ENCODE results near the gene DIAPH3.
"Not testable (repeated sequence)": the region's sequence is repeated elsewhere in the genome, so short reads cannot be mapped to it uniquely, and the experiment has no call there.

The DIAPH3 gene
- total RNA-seq, result 0.61 to 0.79 reads per million in 2 donors

GRCh38 chr13:60163478-60164233 is at the start of gene DIAPH3:
Gene DIAPH3 (minus strand): TSS chr13:60163928. CDS start chr13:60163766, 162 bp downstream.
- DNase-seq, result peak; percentile 77

DNA sequence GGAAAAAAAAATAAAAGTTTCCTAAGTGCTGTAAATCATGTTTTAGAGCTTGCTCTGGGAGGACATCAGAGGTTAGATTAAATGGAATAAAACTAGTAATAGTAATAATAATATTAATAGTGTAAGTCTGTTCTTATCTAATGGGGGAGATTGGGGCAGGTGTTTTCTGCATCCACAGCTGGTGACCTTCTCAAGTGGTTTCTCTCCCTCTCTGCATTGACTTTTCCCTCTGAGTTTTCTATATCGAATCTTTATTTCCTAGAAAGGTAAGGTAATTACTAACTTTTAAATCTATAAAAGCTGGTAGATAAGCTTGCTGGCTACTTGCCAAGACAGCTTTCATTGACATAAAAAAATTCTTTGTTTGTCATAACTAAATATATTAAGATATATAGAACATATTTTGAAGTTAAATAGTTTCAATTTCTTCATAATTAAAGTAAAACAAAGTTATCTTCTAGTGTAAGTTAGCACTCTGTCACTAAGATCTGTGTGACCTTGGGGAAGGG is 49.6 kb upstream of the DIAPH3 start:
- DNase-seq, result no peak

DNA sequence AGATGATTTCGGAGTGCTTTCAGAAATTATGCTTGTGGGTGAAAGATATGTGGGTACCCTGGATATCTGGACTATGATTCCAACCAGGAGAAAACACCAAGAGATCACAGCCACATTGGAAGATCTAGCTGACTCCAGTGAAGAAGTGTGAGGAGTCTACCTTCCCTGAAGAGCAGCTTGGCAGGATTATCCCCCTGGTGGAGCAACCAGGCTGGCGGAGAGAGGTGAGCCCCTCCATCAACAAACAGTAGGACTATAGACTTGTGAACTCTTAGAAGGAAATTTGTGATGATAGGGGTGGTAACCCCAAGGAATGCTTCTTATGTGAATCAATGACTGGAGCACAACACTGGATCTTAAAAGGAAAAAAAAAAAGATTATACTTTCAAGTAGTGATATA is 47.8 kb upstream of the DIAPH3 start:
- no peak for DNase-seq

DNA sequence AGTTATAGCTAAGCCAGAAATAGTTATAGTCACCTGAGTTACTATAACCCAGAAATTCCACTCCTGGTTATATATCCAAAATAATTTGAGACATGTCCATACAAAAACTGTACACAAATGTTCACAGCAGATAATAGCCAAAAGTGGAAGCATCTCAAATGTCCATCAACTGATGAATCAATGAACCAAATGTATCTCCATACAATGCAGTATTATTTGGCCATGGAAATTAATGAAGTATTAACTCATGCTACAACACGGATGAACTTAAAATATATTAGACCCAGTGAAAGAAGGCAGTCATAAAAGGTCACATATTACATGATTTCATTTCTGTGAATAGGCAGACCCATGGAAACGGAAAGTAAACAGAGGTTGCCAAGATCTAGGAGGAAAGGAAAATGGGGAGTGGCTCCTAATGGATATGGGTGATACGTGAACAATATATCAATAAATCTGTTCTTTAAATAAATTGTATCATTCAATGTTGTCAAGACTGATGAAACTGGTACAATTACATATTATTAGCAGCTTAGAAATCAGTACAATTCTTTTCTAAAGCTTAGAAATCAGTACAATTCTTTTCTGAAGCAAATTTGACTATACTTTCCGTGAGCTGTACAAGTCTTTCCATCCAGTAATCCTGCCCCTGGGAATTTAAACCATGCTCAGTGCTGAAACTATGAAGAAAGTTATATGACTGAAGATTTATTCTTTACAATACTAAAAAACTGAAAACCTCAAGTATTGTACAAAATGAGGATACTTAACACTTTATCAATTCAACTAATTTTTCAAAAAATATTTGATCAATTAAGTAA is 47.0 kb upstream of the DIAPH3 start:
- DNase-seq, result no peak

DNA sequence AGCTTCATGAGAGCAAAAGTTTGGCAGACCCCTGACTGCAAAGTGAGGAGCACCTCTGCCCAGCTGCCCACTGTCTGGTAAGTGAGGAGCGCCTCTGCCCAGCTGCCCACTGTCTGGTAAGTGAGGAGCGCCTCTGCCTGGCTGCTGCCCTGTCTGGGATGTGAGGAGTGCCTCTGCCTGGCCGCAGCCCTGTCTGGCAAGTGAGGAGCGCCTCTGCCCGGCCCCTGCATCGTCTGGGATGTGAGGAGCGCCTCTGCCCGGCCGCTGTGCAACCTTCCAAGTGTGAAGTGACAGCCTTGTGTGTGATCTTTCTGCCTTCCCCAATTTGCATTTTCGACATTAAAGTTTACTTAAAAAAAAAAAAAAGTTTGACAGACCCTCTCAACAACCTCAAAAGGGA is 41.8 kb upstream of the DIAPH3 start:
- DNase-seq, result not testable (repeated sequence)

- no peak for DNase-seq
These were observed 37.6 kb upstream of the DIAPH3 start for GRCh38 chr13:60201286-60201685.

DNA sequence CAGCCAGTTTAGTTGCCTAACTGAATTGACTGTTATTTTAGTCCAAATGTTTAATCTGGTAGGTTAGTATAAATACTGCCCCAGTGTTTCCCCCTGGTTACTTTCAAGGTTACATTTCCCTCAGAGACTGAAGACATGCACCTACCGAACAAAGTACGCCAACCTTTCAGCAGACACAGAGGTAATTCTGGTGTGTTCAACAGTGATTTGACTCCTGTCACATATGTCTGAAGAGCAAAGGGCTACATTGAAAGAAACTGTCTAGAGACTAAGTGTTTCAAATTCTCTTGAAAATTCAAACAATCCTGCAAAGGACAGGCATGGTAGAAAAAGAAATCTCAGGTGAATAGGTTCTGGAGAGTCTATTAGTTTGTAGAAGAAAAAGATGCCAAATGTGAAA is 32.2 kb upstream of the DIAPH3 start:
- not testable (repeated sequence) for DNase-seq

- no peak for DNase-seq
These were observed 19.2 kb upstream of the DIAPH3 start for GRCh38 chr13:60182907-60183306.

DNA sequence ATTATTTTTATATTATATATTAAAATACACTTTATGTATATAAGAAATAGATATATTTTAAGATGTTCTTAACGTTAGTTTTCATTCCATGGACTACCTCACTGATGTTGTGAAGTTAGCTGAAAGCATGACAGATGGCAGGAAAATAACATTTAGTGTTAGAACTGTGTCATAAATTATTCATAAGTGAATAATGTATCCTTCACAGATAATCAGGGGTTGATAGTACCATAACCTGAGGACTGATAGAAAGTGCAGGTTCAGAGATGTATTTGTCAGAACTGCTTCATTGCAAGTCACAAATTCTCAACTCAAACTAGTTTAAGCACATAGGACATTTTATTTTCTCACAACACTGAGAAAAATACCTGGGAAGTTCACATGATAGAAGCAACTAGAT is 14.6 kb upstream of the DIAPH3 start:
- DNase-seq, result no peak

GRCh38 chr13:60175571-60175970 is 11.8 kb upstream of the DIAPH3 start:
- no peak for DNase-seq

GRCh38 chr13:60174113-60174512 is 10.4 kb upstream of the DIAPH3 start:
- no peak for DNase-seq

DNA sequence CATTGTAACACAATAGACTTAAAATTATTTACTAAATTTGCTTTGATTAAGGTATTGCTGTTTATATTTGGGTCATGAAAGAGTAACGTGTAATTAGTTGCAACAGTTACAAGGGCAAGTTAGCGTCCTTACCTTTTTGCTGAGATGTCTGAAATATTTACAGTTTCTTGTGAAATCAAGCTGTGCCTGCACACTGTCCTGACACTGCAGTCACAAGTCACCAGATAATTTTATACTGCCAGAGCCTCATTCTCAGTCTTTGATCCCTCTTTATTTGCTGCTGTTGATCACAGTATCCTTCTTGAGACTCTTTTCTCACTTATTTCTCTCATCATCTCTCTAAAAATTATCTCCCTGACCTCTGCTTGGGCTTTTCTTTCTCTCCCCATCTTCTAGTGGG is 8.4 kb upstream of the DIAPH3 start:
- no peak for DNase-seq

DNA sequence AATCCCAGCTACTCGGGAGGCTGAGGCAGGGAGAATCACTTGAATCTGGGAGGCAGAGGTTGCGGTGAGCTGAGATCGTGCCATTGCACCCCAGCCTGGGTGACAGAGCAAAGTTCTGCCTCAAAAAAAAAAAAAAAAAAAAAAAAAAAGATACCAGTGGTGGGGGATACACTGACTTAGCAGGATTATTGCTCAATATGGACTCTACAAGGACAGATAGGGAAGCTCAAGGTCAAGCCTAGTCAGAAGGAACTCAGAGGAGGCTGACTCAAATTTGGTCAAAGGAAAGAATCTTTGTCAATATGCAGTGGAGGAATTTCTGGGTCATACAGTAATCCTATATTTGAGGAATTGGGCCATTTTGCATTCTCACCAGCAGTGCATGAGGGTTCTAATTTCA is 6.7 kb upstream of the DIAPH3 start:
- no peak for DNase-seq

DNA sequence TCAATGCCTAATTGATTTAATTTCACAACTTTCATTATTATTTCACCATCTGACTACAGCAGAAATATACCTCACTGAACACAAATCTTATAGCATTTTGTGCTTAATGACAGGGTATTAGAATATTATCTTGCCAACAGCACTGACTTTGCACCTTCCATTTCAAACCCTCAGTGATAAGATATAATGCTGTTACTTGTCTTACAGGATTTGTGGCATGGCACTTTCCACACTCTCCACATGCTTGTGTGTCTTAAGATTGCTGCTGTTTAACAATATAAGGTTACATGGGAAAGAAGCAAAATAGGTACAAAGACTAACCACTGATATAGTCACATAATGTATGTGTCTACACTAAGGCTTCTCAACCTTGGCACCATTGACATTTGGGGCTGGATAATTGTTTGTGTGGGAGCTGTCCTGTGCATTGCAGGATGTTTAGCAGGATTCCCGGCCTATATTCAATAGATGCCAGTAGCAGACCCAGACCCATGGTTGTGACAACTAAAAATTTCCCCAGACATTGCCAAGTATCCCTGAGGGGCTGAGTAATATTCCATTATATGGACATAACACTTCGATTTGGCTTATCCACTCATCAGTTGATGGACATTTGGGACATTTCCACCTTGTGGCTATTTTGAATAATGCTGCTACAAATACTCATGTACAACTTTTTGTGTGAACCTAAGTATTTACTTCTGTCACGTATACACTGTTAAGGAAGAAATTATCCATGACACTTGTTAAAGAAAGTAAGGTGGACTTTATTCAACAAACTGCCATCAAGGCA is 5.7 kb upstream of the DIAPH3 start:
- no peak for DNase-seq

GRCh38 chr13:60167121-60167520 is 3.4 kb upstream of the DIAPH3 start:
- DNase-seq, result no peak

DNA sequence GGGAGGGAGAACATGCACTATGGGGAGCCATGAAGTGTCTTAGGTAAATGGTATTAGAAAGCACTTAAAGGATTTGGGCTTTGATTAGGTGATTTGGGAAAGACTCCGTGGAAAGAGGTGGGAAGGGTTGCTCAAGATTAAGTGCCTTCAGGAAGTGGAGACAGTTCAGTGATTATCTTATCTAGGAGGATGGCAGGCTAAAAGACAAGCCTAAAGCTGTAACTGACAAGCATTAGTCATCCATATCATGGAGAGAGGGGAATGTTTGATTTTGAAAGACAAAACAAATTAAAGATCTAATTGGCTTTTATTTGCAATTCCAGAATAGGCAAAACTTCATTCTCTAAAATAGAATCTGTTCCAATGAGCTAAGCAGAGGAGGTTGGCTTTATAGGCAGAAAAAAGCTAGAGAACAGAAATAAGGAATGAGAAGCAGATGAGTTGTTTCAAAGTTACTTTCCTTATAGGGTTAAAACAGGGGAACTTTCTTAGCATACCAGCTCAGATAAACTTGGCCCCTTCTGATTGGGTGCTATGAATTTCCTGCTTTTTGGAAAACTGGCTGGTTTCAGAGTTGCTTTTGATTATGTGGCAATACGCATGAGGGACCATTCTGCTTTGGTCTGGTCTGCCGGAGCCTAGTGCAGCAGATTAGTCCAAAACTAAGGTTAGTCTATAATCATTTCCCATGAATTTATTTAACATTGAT is 1.8 kb upstream of the DIAPH3 start:
- no peak for DNase-seq

DNA sequence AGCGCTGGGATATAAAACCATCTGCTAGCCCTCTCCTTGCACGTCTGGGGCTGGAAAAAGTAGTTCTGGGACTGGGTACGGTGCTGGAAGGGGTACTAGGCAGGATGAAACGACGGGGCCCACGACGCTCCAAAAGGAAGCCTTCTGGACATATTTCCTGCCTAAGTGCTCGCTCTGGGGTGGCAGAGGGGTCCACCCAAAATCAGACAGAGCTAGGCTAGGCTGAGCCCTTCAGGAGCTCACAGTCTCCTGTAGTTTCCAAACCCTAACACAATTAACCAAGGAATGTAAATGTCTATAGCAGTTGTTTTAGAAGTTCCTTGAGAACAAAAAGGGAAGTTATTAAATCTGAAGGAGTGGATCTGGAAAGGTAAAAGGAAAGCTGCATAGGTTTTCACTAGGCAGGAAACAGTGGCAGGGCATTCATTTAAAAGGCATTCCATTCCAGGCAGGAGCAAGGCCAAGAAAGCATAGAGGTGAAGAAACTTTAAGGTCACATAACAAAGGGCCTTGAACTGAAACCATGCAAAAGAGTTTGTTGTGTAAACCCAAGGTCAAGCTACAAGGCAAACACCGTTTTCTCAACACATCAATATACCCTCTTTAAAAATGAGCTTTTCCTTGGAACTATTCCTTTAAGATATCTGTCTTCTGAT is 634 bp upstream of the DIAPH3 start:
- no peak for DNase-seq

GRCh38 chr13:60162096-60162495 is 1.6 kb downstream of the DIAPH3 start:
- no peak for DNase-seq

- no peak for DNase-seq
These were observed 5.4 kb downstream of the DIAPH3 start for GRCh38 chr13:60158321-60158801.

GRCh38 chr13:60155978-60156377 is 7.8 kb downstream of the DIAPH3 start:
- no peak for DNase-seq

DNA sequence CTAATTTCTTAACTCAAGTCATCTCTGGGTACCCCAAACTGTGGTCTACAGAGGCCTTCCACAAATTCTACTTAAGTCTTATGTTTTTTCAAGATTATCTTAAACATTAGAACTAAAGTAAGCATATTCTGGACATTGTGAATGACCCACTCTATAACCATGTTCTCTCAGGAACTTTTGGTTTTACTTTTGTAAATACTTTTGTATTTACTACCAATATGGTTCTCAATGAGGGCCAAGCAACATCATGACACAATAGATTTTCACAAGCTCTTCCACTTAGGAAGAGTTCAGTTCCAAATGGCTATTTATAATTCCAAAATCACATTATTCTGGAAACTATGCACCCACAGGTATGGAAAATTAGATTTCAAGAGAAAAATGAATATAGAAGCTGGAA is 10.8 kb downstream of the DIAPH3 start:
- DNase-seq, result no peak

DNA sequence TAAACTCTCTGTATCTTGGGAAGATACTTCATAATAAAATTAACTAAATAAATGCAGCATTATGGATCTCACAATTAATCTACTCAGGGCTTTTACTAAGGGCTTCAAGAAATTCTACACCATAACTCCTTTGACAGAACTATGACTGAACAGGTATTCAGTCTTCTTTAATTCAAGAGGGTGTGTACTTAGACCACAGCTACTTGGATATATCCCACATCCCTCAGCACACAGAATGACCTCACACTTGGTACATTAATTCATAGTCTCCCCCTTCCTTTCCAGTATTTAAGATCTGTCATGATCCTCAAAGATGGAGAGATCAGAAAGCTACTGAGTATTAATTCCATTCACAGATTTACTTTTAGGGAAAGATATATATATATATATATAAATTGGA is 11.6 kb downstream of the DIAPH3 start:
- no peak for DNase-seq

All from activated gamma-delta T cell (primary cell).